Measurements from ENCODE around the gene SNRNP27.

DNA sequence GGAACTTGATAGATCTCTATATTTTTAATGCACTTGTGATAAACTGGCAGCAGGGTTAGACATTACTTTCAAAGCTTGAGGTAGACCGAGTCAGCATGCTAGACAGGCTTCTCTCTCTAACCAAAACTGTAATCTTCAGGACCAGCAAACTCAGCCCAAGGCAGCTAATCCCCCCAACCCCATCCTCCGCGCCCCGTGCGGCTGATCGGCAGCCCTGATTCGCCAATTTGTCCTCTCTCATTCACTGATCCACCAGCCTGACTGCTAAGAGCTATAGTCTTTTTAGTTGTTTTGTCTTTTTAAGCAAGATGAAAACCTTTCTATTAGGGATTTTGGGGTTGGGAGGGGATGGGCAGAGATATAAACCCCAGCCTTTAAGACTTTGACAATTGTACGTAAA lies 46.9 kb downstream of the SNRNP27 start:
- no peak for TF ChIP-seq POLR2A (IDR thresholded peaks at IDR 0.05)
- TF ChIP-seq, protein P1, sequence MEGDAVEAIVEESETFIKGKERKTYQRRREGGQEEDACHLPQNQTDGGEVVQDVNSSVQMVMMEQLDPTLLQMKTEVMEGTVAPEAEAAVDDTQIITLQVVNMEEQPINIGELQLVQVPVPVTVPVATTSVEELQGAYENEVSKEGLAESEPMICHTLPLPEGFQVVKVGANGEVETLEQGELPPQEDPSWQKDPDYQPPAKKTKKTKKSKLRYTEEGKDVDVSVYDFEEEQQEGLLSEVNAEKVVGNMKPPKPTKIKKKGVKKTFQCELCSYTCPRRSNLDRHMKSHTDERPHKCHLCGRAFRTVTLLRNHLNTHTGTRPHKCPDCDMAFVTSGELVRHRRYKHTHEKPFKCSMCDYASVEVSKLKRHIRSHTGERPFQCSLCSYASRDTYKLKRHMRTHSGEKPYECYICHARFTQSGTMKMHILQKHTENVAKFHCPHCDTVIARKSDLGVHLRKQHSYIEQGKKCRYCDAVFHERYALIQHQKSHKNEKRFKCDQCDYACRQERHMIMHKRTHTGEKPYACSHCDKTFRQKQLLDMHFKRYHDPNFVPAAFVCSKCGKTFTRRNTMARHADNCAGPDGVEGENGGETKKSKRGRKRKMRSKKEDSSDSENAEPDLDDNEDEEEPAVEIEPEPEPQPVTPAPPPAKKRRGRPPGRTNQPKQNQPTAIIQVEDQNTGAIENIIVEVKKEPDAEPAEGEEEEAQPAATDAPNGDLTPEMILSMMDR (IDR thresholded peaks at IDR 0.05) = no peak
